ENCODE data around the gene IL1RN.

Gene IL1RN

DNA sequence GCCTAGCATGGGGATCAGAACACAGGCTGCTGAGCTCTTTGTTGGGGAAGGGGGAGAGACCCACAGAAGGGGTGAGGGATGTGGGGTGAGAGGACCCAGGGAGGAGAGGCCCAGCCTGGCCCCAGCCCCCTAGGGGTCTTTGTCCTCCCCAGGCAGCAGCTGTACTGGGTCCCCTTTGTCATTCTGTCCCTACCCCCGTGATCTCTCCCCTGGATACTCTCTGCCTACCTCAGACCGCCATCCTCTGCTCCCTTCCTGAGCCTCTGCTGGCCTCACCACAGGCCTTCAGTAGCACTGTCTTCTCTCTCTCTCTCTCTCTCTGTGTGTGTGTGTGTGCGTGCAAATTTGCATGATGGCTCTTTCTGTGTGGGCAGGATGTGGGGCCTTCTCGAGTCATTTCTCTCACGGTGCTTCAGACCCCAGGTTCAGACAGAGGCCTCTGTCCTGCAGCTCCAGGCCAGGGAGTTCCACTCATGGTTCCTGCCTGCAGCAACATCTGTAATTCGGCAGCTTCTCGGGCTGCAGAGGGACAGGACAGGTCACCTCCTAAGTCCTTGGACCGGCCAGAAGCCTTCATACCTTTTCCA is 47.7 kb downstream of the IL1RN start:
- no peak for DNase-seq

DNA sequence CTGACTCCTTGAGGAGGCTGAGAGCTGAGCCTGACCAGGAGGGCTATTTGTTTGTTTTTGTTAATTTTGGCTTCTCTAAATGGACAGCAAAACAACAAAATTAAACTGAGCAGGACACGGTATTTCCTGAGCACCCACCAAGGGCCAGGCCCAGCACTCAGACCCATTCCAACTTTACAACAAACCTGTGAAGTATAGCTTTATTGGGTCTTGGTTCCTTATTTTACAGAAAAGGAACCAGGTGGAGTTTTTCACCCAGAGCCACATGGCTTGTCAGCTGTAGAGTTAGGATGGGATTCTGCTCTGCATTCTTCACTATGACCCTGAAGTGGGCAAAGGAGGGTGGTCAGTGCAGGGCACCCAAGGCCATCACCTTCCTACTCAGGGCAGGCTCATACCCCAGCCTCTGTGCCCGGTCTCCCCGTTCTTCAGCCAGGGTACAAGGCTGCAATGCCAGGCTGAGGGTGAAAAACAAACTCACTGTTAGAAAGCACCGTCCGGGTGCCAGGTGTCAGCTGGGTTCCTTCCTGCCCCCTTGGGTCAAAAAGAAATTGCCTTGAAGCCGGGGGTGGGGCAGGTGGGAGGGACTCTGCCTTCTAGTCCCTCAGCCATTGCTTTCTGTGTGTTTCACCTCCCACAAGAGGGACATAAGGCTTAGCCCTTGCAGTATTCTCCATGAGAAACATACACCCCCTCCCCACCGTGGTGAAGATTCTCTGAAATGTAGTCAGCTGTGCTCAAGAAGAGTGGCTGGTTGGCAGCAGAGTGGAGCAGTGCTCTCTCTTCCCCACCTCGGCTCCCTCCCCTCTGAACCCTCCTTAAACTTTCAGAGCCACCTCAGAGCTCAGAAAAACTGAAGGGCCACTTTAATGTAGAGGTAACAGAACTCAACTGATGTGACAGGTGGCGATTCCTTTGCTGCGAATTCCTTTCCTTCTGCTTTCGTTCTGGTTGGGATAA is 48.6 kb downstream of the IL1RN start:
- DNase-seq, result no peak

DNA sequence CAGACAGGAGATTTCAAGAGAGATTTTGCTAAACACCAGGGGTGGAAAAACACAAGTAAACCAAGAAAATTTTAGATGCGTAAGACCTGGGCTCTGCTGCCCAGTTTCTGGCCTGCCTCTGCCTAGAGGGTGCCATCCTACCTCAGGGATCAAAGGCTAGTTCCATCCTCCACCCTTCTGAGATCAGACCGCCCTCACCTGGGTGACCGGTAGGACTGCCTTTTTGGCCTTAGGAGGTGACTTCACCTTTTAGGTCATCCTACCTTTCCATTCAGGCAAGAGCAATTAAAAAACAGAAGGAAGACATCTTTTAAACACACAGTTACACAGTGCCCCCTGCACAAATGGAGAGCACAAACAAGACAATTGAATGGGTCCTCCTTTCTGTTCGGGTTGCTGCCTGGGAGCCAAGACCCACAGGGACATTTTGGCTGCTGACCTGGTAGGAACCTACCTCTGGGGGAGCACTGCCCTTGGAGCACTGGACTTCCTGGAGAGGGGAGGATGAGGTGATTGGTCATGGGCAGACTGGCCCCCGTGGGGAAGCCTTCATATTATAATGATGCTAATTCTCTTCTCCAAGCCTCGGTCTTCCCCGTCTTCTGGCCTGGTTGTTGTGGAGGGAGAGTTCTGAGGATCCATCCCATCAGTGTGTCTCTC is 49.4 kb downstream of the IL1RN start:
- no peak for DNase-seq

DNA sequence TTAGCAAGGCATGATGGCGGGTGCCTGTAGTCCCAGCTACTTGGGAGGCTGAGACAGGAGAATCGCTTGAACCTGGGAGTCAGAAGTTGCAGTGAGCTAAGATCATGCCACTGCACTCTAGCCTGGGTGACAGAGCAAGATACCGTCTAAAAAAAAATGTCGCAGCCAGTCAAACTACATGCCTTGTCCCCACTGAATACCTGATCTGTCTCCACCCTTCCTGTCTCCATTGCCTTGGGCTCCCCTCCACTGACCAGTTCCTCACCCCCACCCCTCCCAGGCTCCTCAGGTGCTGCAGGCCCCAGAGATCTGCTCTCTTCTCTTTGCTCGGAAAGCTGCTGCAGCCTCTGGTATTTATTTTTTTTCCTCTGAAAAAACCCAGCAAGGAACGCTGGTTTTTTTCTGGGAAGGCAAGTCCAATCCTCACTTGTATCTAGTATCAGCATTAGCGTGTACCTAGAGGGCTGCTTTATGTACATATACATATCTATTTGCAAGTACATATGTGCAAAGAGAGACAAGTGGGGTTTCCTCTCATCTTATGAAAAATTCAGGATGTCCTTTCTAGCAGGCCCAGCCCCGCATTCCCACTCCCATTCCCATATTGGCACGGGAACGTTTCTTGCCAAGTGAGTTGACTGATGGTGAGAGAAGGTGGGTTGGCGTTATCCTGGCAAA is 50.8 kb downstream of the IL1RN start:
- DNase-seq, result no peak

DNA sequence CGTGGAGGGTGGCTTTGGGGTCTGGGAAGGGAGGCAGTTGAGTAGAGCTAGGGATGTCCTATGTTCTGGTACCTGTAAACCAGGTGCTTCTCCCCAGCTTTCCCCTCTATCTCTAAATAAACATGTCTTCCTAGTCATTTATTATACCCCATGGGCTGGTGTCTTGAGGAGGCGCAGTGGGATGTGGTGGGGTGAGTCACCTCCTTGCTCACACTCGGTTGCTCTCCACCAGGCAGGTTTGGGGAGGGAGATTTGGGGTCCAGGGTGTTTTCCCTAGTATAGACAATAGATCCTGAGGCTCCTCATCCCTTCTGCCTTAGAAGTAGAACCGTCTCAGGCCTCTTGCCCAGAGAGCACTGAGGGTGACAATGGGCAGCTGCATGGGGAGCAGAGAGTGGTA is 51.5 kb downstream of the IL1RN start:
- DNase-seq, result no peak

DNA sequence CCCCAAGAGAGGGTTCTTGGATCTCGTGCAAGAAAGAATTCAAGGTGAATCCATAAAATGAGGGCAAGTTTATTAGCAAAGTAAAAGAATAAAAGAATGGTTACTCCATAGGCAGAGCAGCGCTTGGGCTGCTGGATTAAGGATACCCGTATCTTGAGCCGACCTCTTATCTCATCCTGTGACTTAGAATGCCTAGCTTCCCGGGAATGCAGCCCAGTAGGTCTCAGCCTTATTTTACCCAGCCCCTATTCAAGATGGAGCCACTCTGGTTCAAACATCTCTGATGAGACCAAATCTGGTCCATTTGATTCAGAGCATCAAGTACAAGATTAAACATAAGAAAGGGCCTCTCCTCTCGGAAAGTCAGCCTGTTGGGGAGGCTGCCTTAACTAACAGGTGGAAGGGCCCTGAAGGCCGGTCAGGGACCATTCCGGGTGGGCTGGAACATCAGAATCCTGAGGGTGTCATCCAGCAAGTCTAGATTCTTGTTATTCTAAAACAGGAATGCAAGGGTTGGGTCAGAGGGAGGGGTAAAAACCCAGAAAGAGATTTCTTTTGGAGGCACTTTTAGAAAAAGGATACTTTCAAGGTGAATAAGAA is 52.1 kb downstream of the IL1RN start:
- DNase-seq, result no peak

DNA sequence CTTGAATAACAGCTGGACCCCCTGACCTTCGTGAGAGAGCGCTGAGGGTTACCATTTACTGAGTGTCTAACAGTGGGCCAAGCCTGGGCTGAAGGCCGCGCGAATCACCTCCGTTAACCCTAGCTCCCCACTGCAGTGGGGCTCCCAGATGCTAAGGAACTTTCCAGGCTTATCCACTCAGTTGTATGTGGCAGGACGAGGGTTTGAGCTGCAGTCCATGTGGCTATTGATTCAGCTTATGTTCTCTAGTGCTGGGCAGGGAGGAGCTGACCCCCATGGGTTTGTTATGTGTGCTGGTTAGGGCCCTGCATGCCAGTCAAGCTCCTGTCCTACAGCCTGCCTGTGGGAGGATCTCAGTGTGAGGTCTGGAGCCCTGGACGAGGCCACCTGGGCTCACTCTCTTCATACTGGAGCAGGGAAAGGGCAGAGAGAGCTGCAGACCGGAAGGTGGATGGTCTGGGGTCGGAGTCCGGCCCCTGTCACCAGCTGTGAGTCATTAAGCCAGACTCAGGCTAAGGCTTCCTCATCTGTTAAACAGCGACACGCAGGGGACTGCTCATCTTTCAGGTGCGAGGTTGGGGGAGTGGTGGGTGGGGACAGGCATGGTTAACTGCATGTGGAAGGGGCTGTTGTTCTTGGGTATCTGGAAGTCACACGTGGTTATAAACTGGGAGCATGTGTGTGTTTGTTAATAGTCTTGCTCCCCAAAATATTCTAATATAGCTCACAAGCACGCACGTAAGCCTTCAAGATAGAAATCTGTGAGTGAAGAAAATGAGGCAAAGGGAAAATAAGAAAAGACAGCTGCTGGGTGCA is 52.9 kb downstream of the IL1RN start:
- no peak for DNase-seq

DNA sequence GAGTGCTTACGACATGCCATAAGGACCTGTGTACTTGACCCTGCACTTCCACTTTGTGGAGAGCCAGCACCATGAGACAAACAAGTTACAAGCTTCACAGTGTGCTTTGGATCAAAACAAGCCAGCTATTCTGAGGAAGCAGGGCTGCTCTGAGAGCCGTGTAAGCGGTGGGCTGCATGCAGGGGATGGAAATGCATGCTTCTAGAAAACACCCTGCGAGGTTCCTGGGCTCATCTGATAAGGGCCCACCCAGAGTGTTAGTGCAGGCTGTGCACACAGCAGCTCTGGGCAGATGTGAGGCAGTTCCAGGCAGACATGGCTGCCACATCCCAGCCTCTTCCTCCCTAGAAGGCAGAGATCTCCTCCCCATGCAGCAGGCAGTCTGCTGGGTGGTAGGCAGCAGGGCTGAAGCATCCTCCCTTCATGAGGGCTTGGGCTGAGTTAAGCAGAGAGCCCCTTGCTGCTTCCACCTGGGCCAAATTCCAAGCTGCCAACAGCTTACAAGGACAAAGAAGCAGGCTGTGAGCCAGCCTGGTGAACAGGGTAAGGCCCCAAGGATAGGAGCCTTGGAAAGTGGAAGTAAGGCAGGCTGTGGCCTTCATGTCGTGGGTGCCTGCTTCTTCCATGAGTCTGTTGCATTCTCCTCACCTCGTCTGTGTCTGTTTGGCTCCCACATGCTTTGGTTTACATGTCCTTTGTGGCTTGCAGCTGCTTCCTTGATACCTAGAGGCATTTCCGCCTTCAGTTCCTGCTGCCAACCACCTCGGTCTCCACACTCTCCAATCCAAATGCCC is 54.1 kb downstream of the IL1RN start:
- no peak for DNase-seq

DNA sequence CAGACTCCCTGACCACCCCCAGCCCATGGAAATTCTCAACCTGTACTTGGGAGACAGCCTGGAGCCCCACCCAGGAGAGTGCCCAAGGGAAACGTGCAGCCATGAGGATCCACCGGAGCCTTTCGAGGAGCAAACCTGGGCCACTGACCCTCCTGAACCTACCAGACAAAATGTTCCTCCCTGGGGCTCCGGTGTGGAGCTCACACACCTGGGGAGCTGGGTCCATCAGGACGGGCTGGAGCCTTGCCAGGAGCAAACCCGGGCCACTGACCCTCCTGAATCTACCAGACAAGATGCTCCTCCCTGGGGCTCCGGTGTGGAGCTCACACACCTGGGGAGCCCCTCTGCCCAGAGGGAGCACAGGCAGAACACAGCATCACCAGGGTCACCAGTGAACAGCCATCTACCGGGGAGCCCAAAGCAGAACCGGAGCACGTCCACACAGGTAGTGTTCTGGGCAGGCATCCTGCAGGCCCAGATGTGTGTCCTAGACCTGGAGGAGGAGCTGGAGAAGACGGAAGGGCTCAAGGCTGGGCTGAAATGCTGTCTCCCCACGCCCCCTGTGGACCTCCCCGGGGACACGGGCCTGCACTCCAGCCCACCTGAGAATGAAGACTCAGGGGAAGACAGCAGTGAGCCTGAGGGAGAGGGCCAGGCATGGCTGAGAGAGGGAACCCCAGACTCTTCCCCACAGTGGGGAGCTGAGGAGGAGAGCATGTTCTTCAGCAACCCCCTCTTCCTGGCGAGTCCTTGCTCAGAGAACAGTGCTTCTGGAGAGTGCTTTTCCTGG is 55.3 kb downstream of the IL1RN start:
- DNase-seq, result no peak

DNA sequence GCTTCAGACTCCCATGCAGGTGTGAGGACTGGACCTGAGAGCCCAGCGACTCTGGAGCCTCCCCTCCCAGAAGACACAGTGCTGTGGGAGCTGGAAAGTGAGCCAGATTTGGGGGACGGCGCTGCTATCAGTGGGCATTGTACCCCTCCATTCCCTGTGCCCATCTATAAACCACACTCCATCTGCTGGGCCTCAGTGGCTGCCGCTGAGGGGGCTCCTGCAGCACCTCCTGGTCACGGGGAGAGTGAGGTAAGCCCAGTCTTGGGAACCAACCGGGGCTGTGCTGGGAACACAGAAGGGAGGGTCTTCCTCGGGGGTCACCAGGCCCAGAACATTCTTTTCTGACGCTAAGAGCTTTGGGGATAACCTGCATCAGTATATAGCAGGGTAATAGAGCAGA is 55.9 kb downstream of the IL1RN start:
- DNase-seq, result no peak

All from NCI-H1694 treated with DMSO at 0.1 percent for 48 hours (cell line).